ENCODE data around the gene WAS.

- TF ChIP-seq POLR2A (IDR thresholded peaks at IDR 0.05) (no peak), CTCF (IDR thresholded peaks at IDR 0.05) (no peak)
Measured at GRCh38 chrX:48720577-48721250, 37.1 kb downstream of the WAS start.
